Fibroblast of lung (primary cell): ENCODE data around the gene KCNMB4. TPM values are rescaled to one million over a fixed set of nuclear protein-coding genes. Genes with fewer than 3 reads are reported as not detected.

ENCODE experiments used
- DNase-seq, 2 donors: peaks; one replicate each; pipeline versions ENCODE4 v3.0.0 to v3.0.0-alpha.2; 2010; ENCODE audit warnings: low read depth in 2 of 2
- H2AFZ ChIP-seq: 2 replicates; pipeline ENCODE4 v1.5.1; 2012; ENCODE audit warnings: low read length, control low read depth, inconsistent platforms
- H3K27ac ChIP-seq: 2 replicates; pipeline ENCODE4 v1.5.1; 2011; ENCODE audit warnings: low read length, control low read depth; ENCODE audit not compliant: insufficient read depth
- H3K27me3 ChIP-seq: 2 replicates; pipeline ENCODE4 v1.5.1; 2011; ENCODE audit warnings: mild to moderate bottlenecking, low read length; ENCODE audit not compliant: control insufficient read depth, insufficient read depth
- H3K36me3 ChIP-seq: 2 replicates; pipeline ENCODE4 v1.5.1; 2011; ENCODE audit warnings: low read length; ENCODE audit not compliant: control insufficient read depth, insufficient read depth
- H3K4me1 ChIP-seq: 2 replicates; pipeline ENCODE4 v1.5.1; 2011; ENCODE audit warnings: low read length; ENCODE audit not compliant: control insufficient read depth, insufficient read depth; ENCODE audit errors: extremely low read depth
- H3K4me2 ChIP-seq: 2 replicates; pipeline ENCODE4 v1.5.1; 2011; ENCODE audit warnings: low read length, control low read depth; ENCODE audit not compliant: insufficient read depth; ENCODE audit errors: extremely low read depth
- H3K4me3 ChIP-seq, 4 experiments: fragments of 200-600 bp in 1 of 4; sonication (generic) in 1 of 4; replicated peaks in 1 of 4; 2 replicates each; pipeline ENCODE4 v1.5.1; 2011 to 2016; ENCODE audit warnings: low read length in 4 of 4, low read depth in 3 of 4, mild to moderate bottlenecking in 3 of 4, control low read depth in 2 of 4, inconsistent platforms in 1 of 4, mixed read lengths in 1 of 4; ENCODE audit not compliant: insufficient read depth in 1 of 4; ENCODE audit errors: control extremely low read depth in 1 of 4
- H3K79me2 ChIP-seq: 2 replicates; pipeline ENCODE4 v1.5.1; 2012; ENCODE audit warnings: mild to moderate bottlenecking, low read length, inconsistent platforms; ENCODE audit not compliant: control insufficient read depth, insufficient read depth
- H3K9ac ChIP-seq: 2 replicates; pipeline ENCODE4 v1.5.1; 2011; ENCODE audit warnings: mild to moderate bottlenecking, low read length, control low read depth; ENCODE audit not compliant: insufficient read depth
- H3K9me3 ChIP-seq: 2 replicates; pipeline ENCODE4 v1.5.1; 2012; ENCODE audit warnings: low read depth, low read length; ENCODE audit not compliant: control insufficient read depth, insufficient read depth
- H4K20me1 ChIP-seq: 2 replicates; pipeline ENCODE4 v1.5.1; 2011; ENCODE audit warnings: low read length; ENCODE audit not compliant: control insufficient read depth, insufficient read depth; ENCODE audit errors: extremely low read depth
- CTCF ChIP-seq, 2 donors: IDR thresholded peaks in 1 of 2; conservative IDR thresholded peaks in 1 of 2; 1 replicate in 1 of 2; 2 replicates in 1 of 2; pipeline ENCODE4 v1.5.1; 2011 to 2012; ENCODE audit warnings: low read length in 2 of 2, control low read depth in 1 of 2, inconsistent platforms in 1 of 2, low read depth in 1 of 2, mild to moderate bottlenecking in 1 of 2
- EZH2 ChIP-seq: IDR thresholded peaks from 2 replicates; pipeline ENCODE4 v1.5.1; 2012; ENCODE audit warnings: low read length, control low read depth, mild to moderate bottlenecking; ENCODE audit errors: missing control alignments
- polyA plus RNA-seq, 2 donors: library from polyadenylated mRNA; depleted of rRNA in 1 of 2; stranded (reverse) in 1 of 2; unstranded in 1 of 2; fragments of >200 nt; gene quantifications; 2 replicates each; pipeline ENCODE4 v1.2.1, GENCODE V29; 2011 to 2012; ENCODE audit warnings: missing spikeins in 1 of 2
- total RNA-seq: library from RNA; depleted of rRNA; stranded (reverse); fragments of >200 nt; gene quantifications from 2 replicates; pipeline ENCODE4 v1.2.1, GENCODE V29; 2014

The KCNMB4 gene
- total and polyA plus RNA-seq, 2 donors (not counting 1 experiment from before 2014, with no cell fraction given): 0.33 to 0.66 TPM

DNA sequence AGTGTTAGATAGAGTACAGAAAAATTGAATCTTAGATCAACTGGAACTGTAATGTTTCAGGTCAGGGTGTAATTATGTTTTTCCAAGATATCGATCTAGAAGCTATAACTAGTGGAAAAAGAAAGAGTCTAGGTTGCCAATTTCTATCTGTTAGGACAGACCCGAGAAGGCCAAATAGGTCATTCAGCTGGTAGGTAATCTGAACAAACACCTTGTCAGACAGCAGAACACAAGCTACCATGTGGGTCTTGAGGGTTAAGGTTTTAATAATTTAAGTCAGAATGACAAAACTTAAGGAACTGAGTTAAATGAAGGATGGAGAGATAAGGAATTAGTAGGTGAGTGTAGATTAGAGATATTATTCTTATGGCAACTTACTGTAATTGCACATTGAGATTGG lies 44.9 kb upstream of the KCNMB4 start:
- H3K79me2 ChIP-seq: no peaks in the 10 kb centered on the region
- DNase-seq: no peak
- H3K36me3 ChIP-seq: no peaks in the 10 kb centered on the region
- no peaks in the 10 kb centered on the region for H4K20me1 ChIP-seq
- H3K27ac ChIP-seq: no peak overlapping the region
- no peaks in the 10 kb centered on the region for H3K27me3 ChIP-seq
- no peak overlapping the region for H3K4me3 ChIP-seq
- H3K4me2 ChIP-seq: no peak overlapping the region
- no peaks in the 10 kb centered on the region for H3K9me3 ChIP-seq
- no peak for TF ChIP-seq EZH2
- no peak overlapping the region for H2AFZ ChIP-seq
- H3K4me1 ChIP-seq: no peaks in the 10 kb centered on the region
- no peak overlapping the region for H3K9ac ChIP-seq

- no peaks in the 10 kb centered on the region for H3K27me3 ChIP-seq
- H3K27ac ChIP-seq: no peak overlapping the region
- no peak overlapping the region for H3K4me2 ChIP-seq
- no peaks in the 10 kb centered on the region for H3K36me3 ChIP-seq
- H2AFZ ChIP-seq: no peak overlapping the region
- TF ChIP-seq EZH2 (no peak), CTCF (conservative IDR thresholded peaks at IDR 0.05 in 1 of 2, IDR thresholded peaks at IDR 0.05 in 1 of 2; ENCODE audit: low read depth in 1 of 2, low read length in 2 of 2) (no peak)
- H3K79me2 ChIP-seq: no peaks in the 10 kb centered on the region
- no peak for DNase-seq
- H3K4me1 ChIP-seq: no peaks in the 10 kb centered on the region
- H3K9ac ChIP-seq: no peak overlapping the region
- no peak overlapping the region for H3K4me3 ChIP-seq
- no peaks in the 10 kb centered on the region for H4K20me1 ChIP-seq
- H3K9me3 ChIP-seq: no peaks in the 10 kb centered on the region
These were observed 38.5 kb upstream of the KCNMB4 start for GRCh38 chr12:70327541-70327940.

DNA sequence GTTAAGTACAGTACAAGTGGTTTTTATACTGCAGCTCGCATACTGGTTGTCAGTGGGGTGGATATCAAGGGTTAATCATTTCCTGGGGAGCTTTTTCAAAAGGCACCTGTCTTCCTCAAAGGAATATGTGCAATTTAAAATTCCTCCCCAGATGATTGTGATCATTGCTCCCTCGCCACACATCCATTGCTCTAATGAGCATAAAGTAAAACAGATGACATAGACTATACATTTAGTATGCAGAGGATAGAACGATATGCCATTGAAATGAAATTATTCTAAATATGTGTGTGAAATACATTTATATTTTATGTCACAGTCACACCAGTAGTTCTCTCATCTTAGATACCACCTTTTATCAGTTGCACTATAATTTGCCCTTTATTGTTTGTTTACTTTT lies 36.4 kb upstream of the KCNMB4 start:
- Histone ChIP-seq H3K79me2 (no peaks in the 10 kb centered on the region), H3K4me3 (no peak overlapping the region), H3K4me1 (no peaks in the 10 kb centered on the region), H3K36me3 (no peaks in the 10 kb centered on the region), H3K27ac (no peak overlapping the region), H3K4me2 (no peak overlapping the region), H2AFZ (no peak overlapping the region), H4K20me1 (no peaks in the 10 kb centered on the region), H3K9me3 (no peaks in the 10 kb centered on the region), H3K27me3 (no peaks in the 10 kb centered on the region), H3K9ac (no peak overlapping the region)
- DNase-seq: no peak
- TF ChIP-seq CTCF (conservative IDR thresholded peaks at IDR 0.05 in 1 of 2, IDR thresholded peaks at IDR 0.05 in 1 of 2; ENCODE audit: low read depth in 1 of 2, low read length in 2 of 2): no peak
- TF ChIP-seq EZH2: no peak
